Bronchial epithelial cell (primary cell): ENCODE results near the gene TMEM198. TPM values are rescaled to one million over a fixed set of nuclear protein-coding genes. Genes with fewer than 3 reads are reported as not detected.

ENCODE experiments used
- DNase-seq: peaks from one replicate; pipeline ENCODE4 v3.0.0-alpha.2; 2010; ENCODE audit warnings: low read depth
- FAIRE-seq: peaks from 2 replicates; lab custom pipeline; 2011; peaks lifted over from hg19 to GRCh38; lab: Jason Lieb, UNC
- H3K27me3 ChIP-seq: 2 replicates; pipeline ENCODE4 v1.5.1; 2011; ENCODE audit warnings: low read length; ENCODE audit not compliant: control insufficient read depth, insufficient read depth
- H3K36me3 ChIP-seq: 2 replicates; pipeline ENCODE4 v1.5.1; 2011; ENCODE audit warnings: low read length; ENCODE audit not compliant: control insufficient read depth, insufficient read depth
- H3K4me3 ChIP-seq: 2 replicates; pipeline ENCODE4 v1.5.1; 2011; ENCODE audit warnings: mild to moderate bottlenecking, low read depth, low read length, control low read depth
- CTCF ChIP-seq: IDR thresholded peaks from 2 replicates; pipeline ENCODE4 v1.5.1; 2011; ENCODE audit warnings: mild to moderate bottlenecking, moderate library complexity, low read length, control low read depth, inconsistent platforms; ENCODE audit not compliant: insufficient read depth, severe bottlenecking
- total RNA-seq: library from RNA; depleted of rRNA; stranded (reverse); fragments of >200 nt; gene quantifications from 2 replicates; pipeline ENCODE4 v1.2.1, GENCODE V29; 2014

TMEM198 gene
- total RNA-seq, 1 donor from 2014 or later, result under 0.01 TPM

GRCh38 chr2:219548990-219549389 is 5.2 kb downstream of the TMEM198 start:
- no peak for TF ChIP-seq CTCF
- H3K4me3 ChIP-seq, result no peak overlapping the region
- H3K36me3 ChIP-seq, result no peaks in the 10 kb centered on the region
- no peak for FAIRE-seq
- peaks cover 3% of the 10 kb centered on the region for H3K27me3 ChIP-seq
- no peak for DNase-seq

- Histone ChIP-seq H3K36me3 (no peaks in the 10 kb centered on the region), H3K4me3 (no peak overlapping the region), H3K27me3 (peaks cover 3% of the 10 kb centered on the region)
- no peak for FAIRE-seq
- DNase-seq, result no peak
- TF ChIP-seq CTCF, result no peak
These were observed 5.8 kb downstream of the TMEM198 start for GRCh38 chr2:219549619-219550018.

DNA sequence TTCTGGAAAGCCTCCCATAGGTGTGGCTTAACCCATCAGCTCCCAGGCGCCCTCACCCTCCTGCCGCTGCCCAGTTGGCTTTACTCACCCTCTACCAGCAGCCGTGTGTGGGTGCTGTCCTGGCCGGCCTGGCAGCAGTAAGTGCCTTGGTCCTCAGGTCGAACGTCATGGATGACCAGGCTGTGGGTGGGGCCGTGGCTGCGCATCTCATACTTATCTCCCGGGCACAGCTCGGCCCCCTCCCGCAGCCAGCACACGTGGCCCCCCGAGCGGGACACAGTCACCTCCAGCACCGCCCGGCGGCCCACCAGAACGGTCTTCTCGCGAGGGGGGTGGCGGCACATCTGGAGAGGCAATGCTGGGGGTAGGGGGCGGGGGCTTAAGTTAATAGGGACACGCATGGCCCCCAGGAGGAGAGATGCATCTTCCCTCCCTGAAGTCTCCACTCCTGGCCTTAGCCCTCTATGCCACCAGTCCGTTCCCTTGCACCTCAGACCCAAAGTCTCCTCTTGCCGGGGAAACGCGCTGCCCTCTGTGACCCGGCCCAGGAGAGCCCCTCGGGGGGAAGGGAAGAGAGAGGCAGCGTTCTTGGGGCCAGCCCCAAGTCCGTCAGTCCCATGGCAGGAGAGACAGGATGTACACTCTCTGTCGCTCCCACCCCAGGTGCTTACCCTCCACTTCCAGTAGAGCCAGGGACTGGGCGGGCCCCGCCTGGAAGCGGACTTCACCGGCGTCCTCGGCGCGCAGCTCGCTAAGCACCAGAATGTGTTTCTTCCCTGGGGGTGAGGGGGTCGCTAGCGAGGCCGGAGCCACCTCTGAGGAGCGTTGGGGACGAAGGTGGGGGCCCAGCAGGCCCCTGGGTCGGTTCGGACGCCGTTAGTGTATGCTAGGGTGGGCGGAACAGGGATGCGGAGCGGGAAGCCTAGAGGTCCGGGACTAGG is 7.9 kb downstream of the TMEM198 start:
- H3K36me3 ChIP-seq, result no peaks in the 10 kb centered on the region
- DNase-seq, result peak; percentile 22
- TF ChIP-seq CTCF, result no peak
- H3K27me3 ChIP-seq, result peaks cover 3% of the 10 kb centered on the region
- FAIRE-seq, result no peak
- H3K4me3 ChIP-seq, result peak overlapping the region; percentile 62

GRCh38 chr2:219552382-219553167 is 8.7 kb downstream of the TMEM198 start:
- Histone ChIP-seq H3K27me3 (peaks cover 3% of the 10 kb centered on the region), H3K4me3 (peak overlapping the region; percentile 62), H3K36me3 (no peaks in the 10 kb centered on the region)
- peak; percentile 58 for DNase-seq
- no peak for FAIRE-seq
- no peak for TF ChIP-seq CTCF

DNA sequence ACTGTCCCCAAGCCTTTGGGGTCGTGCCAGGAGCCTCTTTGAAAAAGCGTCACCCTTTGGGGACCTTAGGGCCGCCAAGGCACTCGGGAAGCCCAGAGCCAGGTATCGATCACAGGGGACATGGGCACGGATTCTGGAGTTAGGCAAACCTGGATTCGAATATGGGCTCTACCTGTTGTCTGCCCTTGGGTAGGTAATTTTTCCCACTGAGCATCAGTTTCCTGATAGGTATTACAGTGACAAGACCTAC is 9.3 kb downstream of the TMEM198 start:
- no peak for DNase-seq
- TF ChIP-seq CTCF, result no peak
- Histone ChIP-seq H3K27me3 (peaks cover 3% of the 10 kb centered on the region), H3K36me3 (no peaks in the 10 kb centered on the region), H3K4me3 (peak overlapping the region; percentile 62)
- FAIRE-seq, result no peak
